Measurements from ENCODE around the gene PDE4B. TPM values are rescaled to one million over a fixed set of nuclear protein-coding genes. Genes with fewer than 3 reads are reported as not detected.
"Not testable (repeated sequence)": the region's sequence is repeated elsewhere in the genome, so short reads cannot be mapped to it uniquely, and the experiment has no call there.

The PDE4B gene
- total and polyA plus RNA-seq, 7 donors, result 4.1 to 191 (median 16.3) TPM

DNA sequence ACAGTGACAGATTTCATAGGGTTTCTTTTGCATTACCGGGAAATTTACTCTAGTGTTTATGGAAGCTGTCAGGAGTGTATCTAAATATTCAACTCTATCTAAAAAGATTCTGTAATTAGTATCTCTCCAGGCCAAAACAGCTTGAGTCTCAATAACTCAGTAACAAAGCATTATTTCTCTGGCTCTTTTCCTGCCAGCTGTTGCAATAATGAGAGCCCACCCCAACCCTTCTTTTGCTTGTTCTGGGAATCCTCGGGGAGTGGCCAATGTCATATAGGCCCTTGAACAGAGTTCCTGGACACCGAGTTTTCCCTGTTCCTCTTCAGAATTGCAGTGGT lies 621.1 kb downstream of the PDE4B start:
- intact Hi-C loops (cut with DNase I), result no loop called here
- ATAC-seq, result no peak
- Histone ChIP-seq H3K4me3 (no peak overlapping the region), H3K27me3 (ENCODE audit: insufficient read depth in 3 of 3, low read length in 2 of 3) (no peaks in the 10 kb centered on the region), H3K36me3 (ENCODE audit: insufficient read depth in 1 of 2, low read depth in 1 of 2) (no peaks in the 10 kb centered on the region), H3K27ac (no peak overlapping the region), H3K9me3 (peaks cover 15% of the 10 kb centered on the region), H3K4me1 (no peaks in the 10 kb centered on the region)
- DNase-seq, result no peak
- WGBS, 3 donors, result 28 to 42% (median 31%) methylated on average over 3 of the region's 3 CpGs
- TF ChIP-seq, protein P1, sequence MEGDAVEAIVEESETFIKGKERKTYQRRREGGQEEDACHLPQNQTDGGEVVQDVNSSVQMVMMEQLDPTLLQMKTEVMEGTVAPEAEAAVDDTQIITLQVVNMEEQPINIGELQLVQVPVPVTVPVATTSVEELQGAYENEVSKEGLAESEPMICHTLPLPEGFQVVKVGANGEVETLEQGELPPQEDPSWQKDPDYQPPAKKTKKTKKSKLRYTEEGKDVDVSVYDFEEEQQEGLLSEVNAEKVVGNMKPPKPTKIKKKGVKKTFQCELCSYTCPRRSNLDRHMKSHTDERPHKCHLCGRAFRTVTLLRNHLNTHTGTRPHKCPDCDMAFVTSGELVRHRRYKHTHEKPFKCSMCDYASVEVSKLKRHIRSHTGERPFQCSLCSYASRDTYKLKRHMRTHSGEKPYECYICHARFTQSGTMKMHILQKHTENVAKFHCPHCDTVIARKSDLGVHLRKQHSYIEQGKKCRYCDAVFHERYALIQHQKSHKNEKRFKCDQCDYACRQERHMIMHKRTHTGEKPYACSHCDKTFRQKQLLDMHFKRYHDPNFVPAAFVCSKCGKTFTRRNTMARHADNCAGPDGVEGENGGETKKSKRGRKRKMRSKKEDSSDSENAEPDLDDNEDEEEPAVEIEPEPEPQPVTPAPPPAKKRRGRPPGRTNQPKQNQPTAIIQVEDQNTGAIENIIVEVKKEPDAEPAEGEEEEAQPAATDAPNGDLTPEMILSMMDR (IDR thresholded peaks at IDR 0.05), result no peak

DNA sequence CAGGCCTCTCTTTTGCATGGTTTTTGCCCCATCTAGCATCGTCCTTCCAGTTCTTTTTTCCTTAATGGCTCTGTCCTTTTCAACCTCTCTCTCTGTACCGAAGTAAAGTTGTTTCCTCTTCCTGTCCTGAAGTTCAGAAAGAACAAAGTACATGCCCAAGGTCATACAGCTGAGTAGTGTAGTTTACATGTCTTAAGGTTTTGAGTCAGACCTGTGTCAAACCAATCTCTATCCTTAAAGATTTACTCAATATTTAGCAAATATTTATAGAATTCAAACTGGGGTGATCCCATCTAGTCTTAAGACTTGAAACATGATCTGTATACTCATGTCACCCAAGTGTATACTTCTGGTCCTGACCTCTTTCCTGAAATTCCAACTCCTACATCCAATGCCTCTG lies 622.6 kb downstream of the PDE4B start:
- H3K4me3 ChIP-seq, result no peak overlapping the region
- DNase-seq (no peak), ATAC-seq (no peak)
- H3K36me3 ChIP-seq (ENCODE audit: insufficient read depth in 1 of 2, low read depth in 1 of 2), result no peaks in the 10 kb centered on the region
- TF ChIP-seq, protein P1 (IDR thresholded peaks at IDR 0.05), result no peak
- 80 to 86% (median 85%) methylated on average over 2 of the region's 2 CpGs for WGBS, 3 donors
- peaks cover 15% of the 10 kb centered on the region for H3K9me3 ChIP-seq
- H3K4me1 ChIP-seq, result no peaks in the 10 kb centered on the region
- intact Hi-C loops (cut with DNase I), result no loop called here
- H3K27ac ChIP-seq, result no peak overlapping the region
- H3K27me3 ChIP-seq (ENCODE audit: insufficient read depth in 3 of 3, low read length in 2 of 3), result no peaks in the 10 kb centered on the region

DNA sequence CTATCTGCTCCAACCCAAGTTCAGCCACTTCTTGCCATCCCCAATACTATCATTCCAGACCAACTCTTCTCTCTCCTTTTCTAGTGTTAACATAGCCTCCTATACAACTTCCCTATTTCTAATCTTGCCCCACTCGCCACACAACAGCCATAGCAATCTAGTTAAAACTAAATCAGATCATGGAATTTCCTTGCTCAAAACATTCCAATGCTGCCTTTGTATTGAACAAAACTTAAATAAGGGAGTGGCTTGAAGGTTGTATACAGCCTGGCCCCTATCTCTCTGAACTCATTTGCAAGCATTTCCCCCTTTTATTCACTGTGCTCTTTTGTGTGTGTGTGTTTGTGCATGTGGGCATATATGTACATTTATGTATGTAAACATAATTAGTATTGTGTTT lies 623.2 kb downstream of the PDE4B start:
- WGBS, 3 donors, result 74 to 94% (median 89%) methylated on average over 1 of the region's 1 CpG
- no peak for DNase-seq
- Histone ChIP-seq H3K27me3 (ENCODE audit: insufficient read depth in 3 of 3, low read length in 2 of 3) (no peaks in the 10 kb centered on the region), H3K9me3 (peaks cover 15% of the 10 kb centered on the region), H3K27ac (no peak overlapping the region), H3K36me3 (ENCODE audit: insufficient read depth in 1 of 2, low read depth in 1 of 2) (no peaks in the 10 kb centered on the region), H3K4me3 (no peak overlapping the region), H3K4me1 (no peaks in the 10 kb centered on the region)
- intact Hi-C loops (cut with DNase I), result no loop called here
- no peak for ATAC-seq
- TF ChIP-seq, protein P1 (IDR thresholded peaks at IDR 0.05), result no peak

DNA sequence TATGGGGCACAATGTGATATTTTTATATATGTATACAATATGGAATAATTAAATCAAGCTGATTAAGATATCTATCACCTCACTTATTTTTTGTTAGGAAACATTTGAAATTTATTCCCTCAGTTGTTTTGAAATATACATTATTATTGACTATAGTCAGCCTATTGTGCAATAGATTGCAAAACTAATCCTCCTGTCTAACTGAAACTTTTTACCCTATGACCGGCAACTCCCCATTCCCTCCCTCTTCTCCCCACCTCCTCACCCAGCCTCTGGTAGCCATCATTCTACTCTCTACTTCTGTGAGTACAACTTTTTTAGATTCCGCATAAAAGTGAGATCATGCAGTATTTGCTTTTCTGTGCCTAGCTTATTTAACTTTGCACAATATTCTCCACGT lies 623.6 kb downstream of the PDE4B start:
- TF ChIP-seq, protein P1 (IDR thresholded peaks at IDR 0.05), result no peak
- WGBS, 3 donors, result 91 to 97% (median 95%) methylated on average over 3 of the region's 3 CpGs

DNA sequence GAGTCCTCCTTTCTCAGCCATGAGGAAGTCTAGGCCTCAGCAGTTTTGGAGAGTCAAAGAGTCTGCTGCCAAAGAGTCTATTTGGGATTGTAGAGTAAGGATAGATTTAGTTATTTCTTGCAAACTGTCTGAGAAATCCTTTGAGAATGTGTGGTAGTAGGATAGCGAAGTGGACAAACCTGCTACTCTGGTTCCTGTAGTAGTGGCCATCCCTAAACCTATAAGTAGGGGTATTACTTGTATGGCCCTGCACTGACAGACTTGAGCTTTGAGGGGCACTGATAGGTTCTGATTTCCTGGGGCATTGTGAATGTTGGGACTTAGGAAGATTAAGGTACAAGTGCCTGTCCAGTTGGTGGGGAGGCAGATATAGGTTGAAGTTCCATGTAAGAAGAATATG lies 625.3 kb downstream of the PDE4B start:
- Histone ChIP-seq H3K27ac (no peak overlapping the region), H3K36me3 (ENCODE audit: insufficient read depth in 1 of 2, low read depth in 1 of 2) (no peaks in the 10 kb centered on the region), H3K4me1 (no peaks in the 10 kb centered on the region), H3K4me3 (no peak overlapping the region), H3K9me3 (peaks cover 15% of the 10 kb centered on the region), H3K27me3 (ENCODE audit: insufficient read depth in 3 of 3, low read length in 2 of 3) (no peaks in the 10 kb centered on the region)
- intact Hi-C loops (cut with DNase I), result no loop called here
- TF ChIP-seq, protein P1 (IDR thresholded peaks at IDR 0.05), result no peak
- ATAC-seq, result no peak
- DNase-seq, result no peak
- WGBS, 3 donors, result 95 to 100% (median 98%) methylated on average over 1 of the region's 1 CpG

More for the DNA sequence above, 623.6 kb downstream of the PDE4B start:
- H3K9me3 ChIP-seq, result peaks cover 15% of the 10 kb centered on the region
- ATAC-seq (no peak), DNase-seq (no peak)
- intact Hi-C loops (cut with DNase I), result no loop called here
- H3K4me1 ChIP-seq, result no peaks in the 10 kb centered on the region
- H3K27ac ChIP-seq, result no peak overlapping the region
- H3K36me3 ChIP-seq (ENCODE audit: insufficient read depth in 1 of 2, low read depth in 1 of 2), result no peaks in the 10 kb centered on the region
- no peak overlapping the region for H3K4me3 ChIP-seq
- H3K27me3 ChIP-seq (ENCODE audit: insufficient read depth in 3 of 3, low read length in 2 of 3), result no peaks in the 10 kb centered on the region

GRCh38 chr1:66420171-66420570 lies 627.5 kb downstream of the PDE4B start:
- intact Hi-C loops (cut with DNase I); DNase-seq; H3K4me3 ChIP-seq; H3K27me3 ChIP-seq (ENCODE audit: insufficient read depth in 3 of 3, low read length in 2 of 3); H3K27ac ChIP-seq; ATAC-seq; H3K4me1 ChIP-seq; H3K36me3 ChIP-seq (ENCODE audit: insufficient read depth in 1 of 2, low read depth in 1 of 2): not testable (repeated sequence)
- H3K9me3 ChIP-seq, result peaks cover 15% of the 10 kb centered on the region
- WGBS, 3 donors, result 81 to 87% (median 82%) methylated on average over 3 of the region's 3 CpGs

GRCh38 chr1:66420906-66421305 lies 628.2 kb downstream of the PDE4B start:
- ATAC-seq; intact Hi-C loops (cut with DNase I): not testable (repeated sequence)
- 91 to 97% (median 93%) methylated on average over 2 of the region's 2 CpGs for WGBS, 3 donors

More at GRCh38 chr1:66420906-66421305, 628.2 kb downstream of the PDE4B start:
- H3K4me1 ChIP-seq; H3K36me3 ChIP-seq (ENCODE audit: insufficient read depth in 1 of 2, low read depth in 1 of 2); H3K27ac ChIP-seq; DNase-seq; H3K27me3 ChIP-seq (ENCODE audit: insufficient read depth in 3 of 3, low read length in 2 of 3); H3K4me3 ChIP-seq: not testable (repeated sequence)
- H3K9me3 ChIP-seq, result peaks cover 15% of the 10 kb centered on the region

All from psoas muscle (tissue), 8 donors.